Measurements from ENCODE around the gene PLPPR1. TPM values are rescaled to one million over a fixed set of nuclear protein-coding genes. Genes with fewer than 3 reads are reported as not detected.
"Not testable (repeated sequence)": the region's sequence is repeated elsewhere in the genome, so short reads cannot be mapped to it uniquely, and the experiment has no call there.

Gene PLPPR1
- total RNA-seq, 4 donors from 2014 or later, result 0.60 to 0.68 TPM; not detected in 2

GRCh38 chr9:101034222-101034621 is 5.7 kb downstream of the PLPPR1 start:
- in situ Hi-C loops (cut with MboI; ENCODE audit: low pct_ligation_motif_present in 1 of 4, low pct_unique_long_range_greater_than_20kb in 1 of 4, low sequenced_read_pairs in 3 of 4) (no loop called here), intact Hi-C loops (cut with DNase I; ENCODE audit: low total_unique reads) (no loop called here)
- 56 to 60% methylated on average over 1 to 2 of the region's 2 CpGs for WGBS, 2 donors (ENCODE audit: low coverage in 1 of 2)
- Histone ChIP-seq H3K27ac (no peak overlapping the region), H3K36me3 (no peaks in the 10 kb centered on the region), H3K4me1 (peaks cover 0 to 1% (median 0%) of the 10 kb centered on the region in 4 donors), H3K9me3 (no peaks in the 10 kb centered on the region), H3K4me3 (no peak overlapping the region), H3K27me3 (peaks cover 25% of the 10 kb centered on the region)
- no peak for TF ChIP-seq POLR2AphosphoS5 (IDR thresholded peaks at IDR 0.05)
- no peak for TF ChIP-seq EP300 (IDR thresholded peaks at IDR 0.05; ENCODE audit: low read depth)
- no peak for TF ChIP-seq POLR2A (IDR thresholded peaks at IDR 0.05)
- TF ChIP-seq, protein P1, sequence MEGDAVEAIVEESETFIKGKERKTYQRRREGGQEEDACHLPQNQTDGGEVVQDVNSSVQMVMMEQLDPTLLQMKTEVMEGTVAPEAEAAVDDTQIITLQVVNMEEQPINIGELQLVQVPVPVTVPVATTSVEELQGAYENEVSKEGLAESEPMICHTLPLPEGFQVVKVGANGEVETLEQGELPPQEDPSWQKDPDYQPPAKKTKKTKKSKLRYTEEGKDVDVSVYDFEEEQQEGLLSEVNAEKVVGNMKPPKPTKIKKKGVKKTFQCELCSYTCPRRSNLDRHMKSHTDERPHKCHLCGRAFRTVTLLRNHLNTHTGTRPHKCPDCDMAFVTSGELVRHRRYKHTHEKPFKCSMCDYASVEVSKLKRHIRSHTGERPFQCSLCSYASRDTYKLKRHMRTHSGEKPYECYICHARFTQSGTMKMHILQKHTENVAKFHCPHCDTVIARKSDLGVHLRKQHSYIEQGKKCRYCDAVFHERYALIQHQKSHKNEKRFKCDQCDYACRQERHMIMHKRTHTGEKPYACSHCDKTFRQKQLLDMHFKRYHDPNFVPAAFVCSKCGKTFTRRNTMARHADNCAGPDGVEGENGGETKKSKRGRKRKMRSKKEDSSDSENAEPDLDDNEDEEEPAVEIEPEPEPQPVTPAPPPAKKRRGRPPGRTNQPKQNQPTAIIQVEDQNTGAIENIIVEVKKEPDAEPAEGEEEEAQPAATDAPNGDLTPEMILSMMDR (IDR thresholded peaks at IDR 0.05), result no peak
- no peak for DNase-seq

- Histone ChIP-seq H3K4me3 (no peak overlapping the region), H3K9me3 (no peaks in the 10 kb centered on the region), H3K27ac (no peak overlapping the region), H3K4me1 (no peaks in the 10 kb centered on the region), H3K36me3 (no peaks in the 10 kb centered on the region), H3K27me3 (peaks cover 16% of the 10 kb centered on the region)
- TF ChIP-seq POLR2A (IDR thresholded peaks at IDR 0.05) (no peak), EP300 (IDR thresholded peaks at IDR 0.05; ENCODE audit: low read depth) (no peak), POLR2AphosphoS5 (IDR thresholded peaks at IDR 0.05) (no peak)
- TF ChIP-seq, protein P1 (IDR thresholded peaks at IDR 0.05), result no peak
- in situ Hi-C loops (cut with MboI; ENCODE audit: low pct_ligation_motif_present in 1 of 4, low pct_unique_long_range_greater_than_20kb in 1 of 4, low sequenced_read_pairs in 3 of 4), result no loop called here
- intact Hi-C loops (cut with DNase I; ENCODE audit: low total_unique reads), result no loop called here
- 68 to 71% methylated on average over 4 of the region's 4 CpGs for WGBS, 2 donors (ENCODE audit: low coverage in 1 of 2)
- no peak for DNase-seq
Observed at GRCh38 chr9:101035098-101035497, 6.6 kb downstream of the PLPPR1 start.

GRCh38 chr9:101037430-101037829 is 8.9 kb downstream of the PLPPR1 start:
- intact Hi-C loops (cut with DNase I; ENCODE audit: low total_unique reads), result no loop called here
- no peaks in the 10 kb centered on the region for H3K4me1 ChIP-seq

GRCh38 chr9:101038488-101038887 is 10.0 kb downstream of the PLPPR1 start:
- in situ Hi-C loops (cut with MboI; ENCODE audit: low pct_ligation_motif_present in 1 of 4, low pct_unique_long_range_greater_than_20kb in 1 of 4, low sequenced_read_pairs in 3 of 4), result no loop called here
- H3K27me3 ChIP-seq, result no peaks in the 10 kb centered on the region
- no peak for DNase-seq
- no peak for TF ChIP-seq POLR2AphosphoS5 (IDR thresholded peaks at IDR 0.05)
- TF ChIP-seq, protein P1 (IDR thresholded peaks at IDR 0.05), result no peak
- TF ChIP-seq EP300 (IDR thresholded peaks at IDR 0.05; ENCODE audit: low read depth), result no peak
- no peak for TF ChIP-seq POLR2A (IDR thresholded peaks at IDR 0.05)
- H3K4me1 ChIP-seq, result no peaks in the 10 kb centered on the region
- H3K4me3 ChIP-seq, result no peak overlapping the region
- no peaks in the 10 kb centered on the region for H3K9me3 ChIP-seq
- H3K36me3 ChIP-seq, result no peaks in the 10 kb centered on the region
- H3K27ac ChIP-seq, result no peak overlapping the region
- intact Hi-C loops (cut with DNase I; ENCODE audit: low total_unique reads), result no loop called here
- WGBS, 2 donors (ENCODE audit: low coverage in 1 of 2), result 76% methylated on average over 4 of the region's 4 CpGs; no CpG with 5 or more reads in 1 of the 2 donors

More at GRCh38 chr9:101037430-101037829, 8.9 kb downstream of the PLPPR1 start:
- DNase-seq, result no peak
- no peaks in the 10 kb centered on the region for H3K36me3 ChIP-seq
- no peaks in the 10 kb centered on the region for H3K9me3 ChIP-seq
- H3K27ac ChIP-seq, result no peak overlapping the region
- no peaks in the 10 kb centered on the region for H3K27me3 ChIP-seq
- in situ Hi-C loops (cut with MboI; ENCODE audit: low pct_ligation_motif_present in 1 of 4, low pct_unique_long_range_greater_than_20kb in 1 of 4, low sequenced_read_pairs in 3 of 4), result no loop called here
- WGBS, 2 donors (ENCODE audit: low coverage in 1 of 2), result 78 to 80% methylated on average over 1 to 3 of the region's 3 CpGs
- H3K4me3 ChIP-seq, result no peak overlapping the region
- TF ChIP-seq POLR2A (IDR thresholded peaks at IDR 0.05) (no peak), POLR2AphosphoS5 (IDR thresholded peaks at IDR 0.05) (no peak), EP300 (IDR thresholded peaks at IDR 0.05; ENCODE audit: low read depth) (no peak)
- TF ChIP-seq, protein P1 (IDR thresholded peaks at IDR 0.05), result no peak

- H3K27ac ChIP-seq; intact Hi-C loops (cut with DNase I; ENCODE audit: low total_unique reads); H3K4me1 ChIP-seq; H3K27me3 ChIP-seq; H3K36me3 ChIP-seq; H3K9me3 ChIP-seq; in situ Hi-C loops (cut with MboI; ENCODE audit: low pct_ligation_motif_present in 1 of 4, low pct_unique_long_range_greater_than_20kb in 1 of 4, low sequenced_read_pairs in 3 of 4); DNase-seq; H3K4me3 ChIP-seq: not testable (repeated sequence)
- 75 to 79% methylated on average over 7 of the region's 7 CpGs for WGBS, 2 donors (ENCODE audit: low coverage in 1 of 2)
Observed at GRCh38 chr9:101039581-101039980, 11.1 kb downstream of the PLPPR1 start.

All from transverse colon (tissue), 4 donors.